SU-DHL-6 (cell line): Measurements from ENCODE around the gene C19orf81.

Experiments
- H2AFZ ChIP-seq: fragments of 200-600 bp; sonication (generic); 2 replicates; pipeline ENCODE4 v1.6.1; 2014; ENCODE audit warnings: low read depth, mild to moderate bottlenecking, moderate library complexity, mixed read lengths, antibody characterized with exemption, low read length; ENCODE audit not compliant: severe bottlenecking
- H3F3A ChIP-seq: fragments of 200-600 bp; shearing (Covaris generic); 2 replicates; pipeline ENCODE4 v1.6.0; 2016; ENCODE audit warnings: antibody characterized with exemption, mild to moderate bottlenecking; ENCODE audit not compliant: insufficient read depth
- H3K27ac ChIP-seq: fragments of 200-600 bp; sonication (generic); 2 replicates; pipeline ENCODE4 v1.5.1; 2016; ENCODE audit warnings: low read depth, mild to moderate bottlenecking, low read length, moderate library complexity, mixed read lengths
- H3K27me3 ChIP-seq: fragments of 200-600 bp; sonication (generic), shearing (Covaris generic); 2 replicates; pipeline ENCODE4 v1.6.0; 2014; ENCODE audit warnings: mild to moderate bottlenecking, low read length
- H3K36me3 ChIP-seq: fragments of 200-600 bp; sonication (generic); 2 replicates; pipeline ENCODE4 v1.6.1; 2014; ENCODE audit warnings: mild to moderate bottlenecking, low read length, mixed read lengths
- H3K4me2 ChIP-seq: fragments of 300-600, 200-600 bp; shearing (Covaris generic), sonication (generic); 2 replicates; pipeline ENCODE4 v1.6.0; 2014; ENCODE audit warnings: low read length, low read depth, mild to moderate bottlenecking; ENCODE audit not compliant: poor library complexity, severe bottlenecking
- H3K4me3 ChIP-seq: fragments of 200-600 bp; sonication (generic); 2 replicates; pipeline ENCODE4 v1.5.1; 2014; ENCODE audit warnings: antibody characterized with exemption, low read length, mild to moderate bottlenecking, mixed read lengths; ENCODE audit not compliant: insufficient read depth, poor library complexity, severe bottlenecking
- H3K79me2 ChIP-seq: fragments of 200-600 bp; sonication (generic); 2 replicates; pipeline ENCODE4 v1.6.1; 2014; ENCODE audit warnings: mild to moderate bottlenecking, low read length, moderate library complexity; ENCODE audit not compliant: insufficient read depth
- H3K9ac ChIP-seq: fragments of 200-600 bp; sonication (generic); 2 replicates; pipeline ENCODE4 v1.7.0; 2014; ENCODE audit warnings: mild to moderate bottlenecking, low read length
- H3K9me2 ChIP-seq: fragments of 200-600 bp; sonication (generic); replicated peaks from 2 replicates; pipeline ENCODE4 v1.6.1; 2014; ENCODE audit warnings: low read length; ENCODE audit not compliant: insufficient read depth
- H3K9me3 ChIP-seq: fragments of 200-600 bp; sonication (generic); 2 replicates; pipeline ENCODE4 v1.6.1; 2014; ENCODE audit warnings: low read length, mixed read lengths; ENCODE audit not compliant: insufficient read depth
- H4K20me1 ChIP-seq: fragments of 200-600 bp; sonication (generic); 2 replicates; pipeline ENCODE4 v1.6.1; 2014; ENCODE audit warnings: low read depth, mild to moderate bottlenecking, antibody characterized with exemption, low read length, moderate library complexity, mixed read lengths
- EZH2phosphoT487 ChIP-seq: fragments of 200-600 bp; sonication (generic), shearing (Covaris generic); conservative IDR thresholded peaks from 2 replicates; pipeline ENCODE4 v1.6.1; 2018; ENCODE audit warnings: mild to moderate bottlenecking, antibody characterized with exemption, low read length, moderate library complexity, mixed read lengths
- TF ChIP-seq, protein P1 (sequence below): fragments of 200-600 bp; sonication (generic); IDR thresholded peaks from one replicate; pipeline ENCODE4 v1.5.1; 2017; ENCODE audit warnings: antibody characterized with exemption, mild to moderate bottlenecking, low read length, moderate library complexity; ENCODE audit not compliant: insufficient read depth, poor library complexity, severe bottlenecking

C19orf81 gene

DNA sequence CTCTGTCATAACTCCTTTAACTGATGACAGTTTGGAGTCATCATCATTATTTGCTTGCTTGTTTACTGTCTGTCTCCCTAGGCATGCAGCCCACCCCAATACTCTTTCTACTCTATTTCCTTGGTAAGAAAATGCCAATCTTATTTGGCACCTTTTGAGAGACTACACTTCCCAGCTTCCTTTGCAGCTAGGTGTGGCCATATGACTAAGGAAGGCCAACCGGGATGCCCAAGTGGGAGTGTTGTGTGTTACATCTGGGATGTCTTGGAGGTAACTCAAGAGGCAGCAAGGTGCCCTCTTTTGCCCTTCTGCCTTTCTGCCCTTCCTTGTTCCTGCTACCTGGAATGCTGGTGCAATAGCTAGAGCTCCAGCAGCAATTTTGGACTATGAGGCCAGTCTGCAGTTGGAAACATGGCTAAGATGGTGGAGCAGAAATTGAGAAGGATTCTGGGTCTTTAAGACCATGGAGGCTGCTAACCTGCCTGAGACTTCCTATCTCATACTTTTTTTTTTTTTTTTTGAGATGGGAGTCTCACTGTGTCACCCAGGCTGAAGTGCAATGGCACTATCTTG lies 27.5 kb downstream of the C19orf81 start:
- Histone ChIP-seq H3K4me3 (no peak overlapping the region), H3K79me2 (no peaks in the 10 kb centered on the region), H3K27ac (no peak overlapping the region), H3K9me3 (no peaks in the 10 kb centered on the region), H3F3A (no peaks in the 10 kb centered on the region), H3K9me2 (no peaks in the 10 kb centered on the region), H3K36me3 (no peaks in the 10 kb centered on the region), H4K20me1 (no peaks in the 10 kb centered on the region), H3K9ac (no peak overlapping the region), H3K4me2 (no peak overlapping the region), H3K27me3 (no peaks in the 10 kb centered on the region), H2AFZ (no peak overlapping the region)
- no peak for TF ChIP-seq EZH2phosphoT487
- TF ChIP-seq, protein P1, sequence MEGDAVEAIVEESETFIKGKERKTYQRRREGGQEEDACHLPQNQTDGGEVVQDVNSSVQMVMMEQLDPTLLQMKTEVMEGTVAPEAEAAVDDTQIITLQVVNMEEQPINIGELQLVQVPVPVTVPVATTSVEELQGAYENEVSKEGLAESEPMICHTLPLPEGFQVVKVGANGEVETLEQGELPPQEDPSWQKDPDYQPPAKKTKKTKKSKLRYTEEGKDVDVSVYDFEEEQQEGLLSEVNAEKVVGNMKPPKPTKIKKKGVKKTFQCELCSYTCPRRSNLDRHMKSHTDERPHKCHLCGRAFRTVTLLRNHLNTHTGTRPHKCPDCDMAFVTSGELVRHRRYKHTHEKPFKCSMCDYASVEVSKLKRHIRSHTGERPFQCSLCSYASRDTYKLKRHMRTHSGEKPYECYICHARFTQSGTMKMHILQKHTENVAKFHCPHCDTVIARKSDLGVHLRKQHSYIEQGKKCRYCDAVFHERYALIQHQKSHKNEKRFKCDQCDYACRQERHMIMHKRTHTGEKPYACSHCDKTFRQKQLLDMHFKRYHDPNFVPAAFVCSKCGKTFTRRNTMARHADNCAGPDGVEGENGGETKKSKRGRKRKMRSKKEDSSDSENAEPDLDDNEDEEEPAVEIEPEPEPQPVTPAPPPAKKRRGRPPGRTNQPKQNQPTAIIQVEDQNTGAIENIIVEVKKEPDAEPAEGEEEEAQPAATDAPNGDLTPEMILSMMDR: no peak

GRCh38 chr19:50677636-50678035 lies 28.4 kb downstream of the C19orf81 start:
- Histone ChIP-seq H3F3A (no peaks in the 10 kb centered on the region), H3K9me2 (no peaks in the 10 kb centered on the region), H3K27me3 (no peaks in the 10 kb centered on the region), H4K20me1 (no peaks in the 10 kb centered on the region), H3K9me3 (no peaks in the 10 kb centered on the region), H3K36me3 (no peaks in the 10 kb centered on the region), H3K79me2 (no peaks in the 10 kb centered on the region), H3K27ac (no peak overlapping the region), H3K9ac (no peak overlapping the region), H2AFZ (no peak overlapping the region), H3K4me3 (no peak overlapping the region), H3K4me2 (no peak overlapping the region)
- no peak for TF ChIP-seq EZH2phosphoT487
- TF ChIP-seq, protein P1: no peak

DNA sequence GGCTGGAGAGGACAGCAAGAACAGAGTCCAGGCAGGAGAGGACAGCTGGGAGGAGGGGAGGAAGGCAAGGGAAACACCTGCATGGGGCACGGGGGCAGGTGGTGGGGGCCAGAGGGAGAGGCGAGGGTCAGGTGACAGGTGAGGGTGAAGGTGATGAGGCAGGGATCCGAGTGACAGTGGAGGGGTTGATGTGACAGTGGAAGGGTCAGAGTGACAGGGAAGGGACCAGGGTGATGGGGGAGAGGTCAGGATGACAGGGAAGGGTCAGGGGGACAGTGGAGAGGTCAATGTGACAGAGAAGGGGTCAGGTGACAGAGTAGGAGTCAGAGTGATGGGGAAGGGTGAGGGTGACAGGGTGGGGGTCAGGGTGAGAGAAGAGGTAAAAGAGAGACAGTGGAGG lies 29.1 kb downstream of the C19orf81 start:
- Histone ChIP-seq H2AFZ (no peak overlapping the region), H3K27me3 (no peaks in the 10 kb centered on the region)

More for the DNA sequence above, 29.1 kb downstream of the C19orf81 start:
- no peak overlapping the region for H3K4me2 ChIP-seq
- H3K36me3 ChIP-seq: no peaks in the 10 kb centered on the region
- no peaks in the 10 kb centered on the region for H3K9me2 ChIP-seq
- no peak overlapping the region for H3K9ac ChIP-seq
- H4K20me1 ChIP-seq: no peaks in the 10 kb centered on the region
- H3K4me3 ChIP-seq: no peak overlapping the region
- H3F3A ChIP-seq: no peaks in the 10 kb centered on the region
- H3K27ac ChIP-seq: no peak overlapping the region
- no peaks in the 10 kb centered on the region for H3K9me3 ChIP-seq
- TF ChIP-seq, protein P1: no peak
- TF ChIP-seq EZH2phosphoT487: no peak
- H3K79me2 ChIP-seq: no peaks in the 10 kb centered on the region
